Measurements from ENCODE around the gene HPGD. TPM values are rescaled to one million over a fixed set of nuclear protein-coding genes. Genes with fewer than 3 reads are reported as not detected.

HPGD gene
- total RNA-seq, 2 donors from 2014 or later = 11.5 to 43.8 TPM

DNA sequence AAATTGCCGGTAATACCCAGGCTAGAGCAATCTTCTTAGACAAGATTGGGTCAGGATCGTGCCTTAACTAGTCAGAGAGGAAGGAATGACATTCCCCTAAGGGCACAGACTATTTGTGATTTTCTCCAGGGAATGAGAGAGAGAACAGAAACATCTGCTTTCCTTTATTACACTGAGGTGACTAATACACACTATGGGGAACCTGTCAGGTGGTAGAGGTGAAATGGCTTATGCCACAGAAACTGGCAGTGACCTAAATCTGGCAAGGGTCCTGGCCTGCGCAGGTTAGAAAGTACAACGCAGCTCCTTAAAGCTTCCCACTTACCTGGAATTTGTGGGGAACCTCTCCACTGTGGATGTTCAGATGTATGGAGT lies 16.6 kb upstream of the HPGD start:
- Mint-ChIP-seq H3K27me3 (peaks cover 3% of the 10 kb centered on the region), H3K36me3 (ENCODE audit: low read depth) (no peaks in the 10 kb centered on the region), H3K27ac (peak overlapping the region; percentile 82), H3K4me1 (no peaks in the 10 kb centered on the region), H3K9me3 (no peaks in the 10 kb centered on the region), H3K4me3 (peak overlapping the region; percentile 41)
- peak; percentile 39 for ATAC-seq (replicated peaks)

GRCh38 chr4:174538123-174538875 lies 16.0 kb upstream of the HPGD start:
- Mint-ChIP-seq H3K4me1 (no peaks in the 10 kb centered on the region), H3K27me3 (peaks cover 3% of the 10 kb centered on the region), H3K9me3 (no peaks in the 10 kb centered on the region), H3K27ac (peak overlapping the region; percentile 82), H3K4me3 (peak overlapping the region; percentile 41), H3K36me3 (ENCODE audit: low read depth) (no peaks in the 10 kb centered on the region)
- ATAC-seq (replicated peaks) = peak; percentile 92

- ATAC-seq (replicated peaks) = no peak
- Mint-ChIP-seq H3K9me3 (no peaks in the 10 kb centered on the region), H3K4me1 (no peaks in the 10 kb centered on the region), H3K27ac (no peak overlapping the region), H3K36me3 (ENCODE audit: low read depth) (no peaks in the 10 kb centered on the region), H3K4me3 (no peak overlapping the region), H3K27me3 (peaks cover 3% of the 10 kb centered on the region)
Measured at GRCh38 chr4:174537634-174538033, 15.3 kb upstream of the HPGD start.

DNA sequence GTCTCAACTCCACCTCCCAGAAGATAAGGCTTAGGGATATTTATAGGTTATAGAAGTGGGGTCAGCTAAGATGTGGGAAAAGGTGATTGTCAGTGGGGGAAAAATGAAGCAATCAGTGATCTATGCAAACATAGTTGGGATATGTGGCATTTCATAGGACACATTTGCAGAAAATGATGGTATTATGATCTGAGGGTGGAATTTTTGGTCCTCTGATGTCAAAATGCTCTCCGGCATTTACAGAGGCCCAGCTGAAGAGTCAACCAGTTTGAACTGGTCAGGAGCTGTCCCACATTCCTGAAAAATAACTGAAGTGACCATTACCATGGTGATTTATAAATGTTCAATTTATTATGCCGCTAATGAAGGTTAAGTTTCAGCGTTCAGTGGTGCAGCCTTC lies 12.2 kb upstream of the HPGD start:
- no peak for ATAC-seq (replicated peaks)
- Mint-ChIP-seq H3K4me1 (no peaks in the 10 kb centered on the region), H3K27me3 (peaks cover 7% of the 10 kb centered on the region), H3K36me3 (ENCODE audit: low read depth) (no peaks in the 10 kb centered on the region), H3K27ac (no peak overlapping the region), H3K4me3 (no peak overlapping the region), H3K9me3 (no peaks in the 10 kb centered on the region)

GRCh38 chr4:174532445-174532844 lies 10.2 kb upstream of the HPGD start:
- Mint-ChIP-seq H3K27me3 (peaks cover 7% of the 10 kb centered on the region), H3K36me3 (ENCODE audit: low read depth) (no peaks in the 10 kb centered on the region), H3K4me1 (no peaks in the 10 kb centered on the region), H3K9me3 (no peaks in the 10 kb centered on the region), H3K4me3 (no peak overlapping the region), H3K27ac (no peak overlapping the region)
- ATAC-seq (replicated peaks) = no peak

DNA sequence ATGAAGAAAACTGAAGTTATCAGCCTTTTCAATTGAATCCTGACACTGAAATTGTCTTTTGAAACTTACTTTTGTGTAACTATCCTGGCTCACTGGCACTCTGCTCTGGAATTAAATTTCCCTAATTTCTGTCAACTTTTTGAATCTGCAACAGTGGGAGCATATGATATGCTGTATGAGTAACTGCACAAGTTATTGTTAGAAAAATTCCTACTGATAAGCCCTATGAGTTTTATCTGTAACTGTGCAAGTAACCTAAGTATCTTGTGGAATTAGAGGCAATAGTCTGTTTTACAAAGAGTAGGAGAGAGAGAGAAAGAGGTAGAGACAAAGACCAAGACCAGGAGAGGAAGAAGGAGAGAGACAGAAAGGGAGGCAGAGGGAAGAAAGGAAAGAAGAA lies 9.2 kb upstream of the HPGD start:
- no peak overlapping the region for H3K27ac Mint-ChIP-seq
- peaks cover 7% of the 10 kb centered on the region for H3K27me3 Mint-ChIP-seq
- H3K36me3 Mint-ChIP-seq (ENCODE audit: low read depth) = no peaks in the 10 kb centered on the region
- no peaks in the 10 kb centered on the region for H3K4me1 Mint-ChIP-seq
- no peaks in the 10 kb centered on the region for H3K9me3 Mint-ChIP-seq
- no peak for ATAC-seq (replicated peaks)
- no peak overlapping the region for H3K4me3 Mint-ChIP-seq

DNA sequence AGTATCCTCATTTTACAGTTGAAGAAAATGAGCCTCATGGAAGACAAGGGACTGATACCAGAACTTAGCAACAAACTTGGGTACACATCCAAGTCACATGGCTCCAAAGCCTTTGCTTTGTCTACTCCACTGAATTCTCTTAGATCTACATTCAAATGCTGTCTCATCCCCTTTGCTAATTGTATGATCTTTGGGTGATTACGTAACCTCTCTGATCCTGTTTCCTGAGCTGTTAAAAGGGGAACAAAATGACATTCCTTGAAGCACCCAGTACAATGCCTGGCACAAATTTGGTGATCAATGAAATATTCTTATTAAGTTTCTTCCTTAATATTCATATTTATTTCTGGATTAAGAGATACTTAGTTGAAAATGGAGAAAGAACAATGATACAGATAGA lies 5.9 kb upstream of the HPGD start:
- Mint-ChIP-seq H3K27ac (no peak overlapping the region), H3K36me3 (ENCODE audit: low read depth) (no peaks in the 10 kb centered on the region), H3K27me3 (peaks cover 18% of the 10 kb centered on the region), H3K9me3 (no peaks in the 10 kb centered on the region), H3K4me3 (no peak overlapping the region), H3K4me1 (peaks cover 3% of the 10 kb centered on the region)
- ATAC-seq (replicated peaks) = no peak

DNA sequence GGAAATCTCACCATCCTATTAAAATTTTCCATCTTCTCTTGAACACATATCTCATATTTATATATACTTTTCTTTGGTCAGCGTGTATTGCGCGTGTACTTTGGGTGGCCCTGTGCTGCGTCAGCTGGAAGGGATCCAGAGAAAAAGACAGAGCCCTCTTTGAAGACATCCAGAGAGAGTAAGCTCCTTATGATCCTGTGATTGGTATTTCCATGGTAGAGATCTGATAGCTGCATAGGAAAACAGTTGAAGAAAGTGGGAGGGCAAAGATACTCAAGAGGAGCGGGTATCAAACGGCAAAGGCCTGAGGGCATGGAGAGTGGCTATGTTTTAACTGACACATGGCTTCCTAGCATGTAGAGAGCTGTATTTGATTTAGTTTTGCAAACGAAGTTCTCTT lies 4.4 kb upstream of the HPGD start:
- no peak overlapping the region for H3K27ac Mint-ChIP-seq
- H3K9me3 Mint-ChIP-seq = no peaks in the 10 kb centered on the region
- peaks cover 3% of the 10 kb centered on the region for H3K4me1 Mint-ChIP-seq
- no peak overlapping the region for H3K4me3 Mint-ChIP-seq
- H3K27me3 Mint-ChIP-seq = peaks cover 18% of the 10 kb centered on the region
- H3K36me3 Mint-ChIP-seq (ENCODE audit: low read depth) = no peaks in the 10 kb centered on the region
- no peak for ATAC-seq (replicated peaks)

DNA sequence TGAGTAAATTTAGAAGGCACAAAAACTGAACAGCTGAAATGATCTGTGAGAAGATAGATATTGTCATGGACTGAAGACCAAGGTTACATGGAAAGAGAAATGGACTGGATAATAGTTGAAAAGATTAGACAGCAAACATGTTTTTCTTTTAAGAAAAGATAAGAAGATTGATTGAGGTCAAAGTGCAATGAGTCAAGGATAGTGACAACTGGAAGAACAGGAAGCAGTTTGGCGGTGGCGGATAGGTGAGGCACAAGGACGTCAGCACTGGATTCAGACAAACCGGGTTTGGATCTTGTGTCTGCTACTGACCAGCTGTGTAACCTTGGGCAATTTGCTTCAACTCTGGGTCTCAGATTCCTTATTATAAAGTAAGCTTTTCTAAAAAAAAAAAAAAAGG lies 2.0 kb upstream of the HPGD start:
- Mint-ChIP-seq H3K9me3 (no peaks in the 10 kb centered on the region), H3K27me3 (peaks cover 15% of the 10 kb centered on the region), H3K27ac (no peak overlapping the region), H3K4me1 (peaks cover 3% of the 10 kb centered on the region), H3K36me3 (ENCODE audit: low read depth) (no peaks in the 10 kb centered on the region), H3K4me3 (peak overlapping the region; percentile 85)
- no peak for ATAC-seq (replicated peaks)

DNA sequence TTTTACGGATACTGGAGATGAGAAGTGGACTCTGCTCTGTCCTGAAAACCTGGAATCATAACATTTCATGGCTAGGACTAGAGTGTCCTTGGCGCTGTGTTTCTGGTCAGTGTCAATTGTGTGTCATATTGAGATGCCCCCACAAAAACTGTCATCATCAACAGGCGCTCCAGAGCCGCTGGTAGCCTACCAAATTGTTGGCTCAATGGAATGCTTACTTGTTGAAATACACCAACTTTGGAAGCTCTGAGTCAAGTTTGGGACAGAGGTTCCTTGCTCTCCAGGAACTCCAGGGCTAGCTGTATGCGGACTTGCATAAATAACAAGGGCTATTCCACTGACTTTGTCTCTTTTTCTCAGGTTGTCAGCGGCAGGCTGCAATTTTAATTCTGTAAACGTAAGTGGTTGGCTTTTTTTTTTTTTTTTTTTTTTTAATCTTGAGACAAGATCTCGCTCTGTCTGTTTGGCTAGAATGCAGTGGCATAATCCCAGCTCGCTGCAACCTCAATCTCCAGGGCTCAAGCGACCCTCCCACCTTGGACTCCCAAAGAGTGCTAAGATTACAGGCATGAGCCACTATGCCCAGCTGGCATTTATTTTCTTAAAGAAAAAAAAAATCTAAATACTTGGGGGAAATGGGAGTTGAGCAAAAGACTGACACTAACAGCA lies 871 bp upstream of the HPGD start:
- H3K36me3 Mint-ChIP-seq (ENCODE audit: low read depth) = no peaks in the 10 kb centered on the region
- peaks cover 3% of the 10 kb centered on the region for H3K4me1 Mint-ChIP-seq
- peak overlapping the region; percentile 75 for H3K27ac Mint-ChIP-seq
- peak; percentile 30 for ATAC-seq (replicated peaks)
- no peaks in the 10 kb centered on the region for H3K9me3 Mint-ChIP-seq
- H3K27me3 Mint-ChIP-seq = peaks cover 15% of the 10 kb centered on the region
- H3K4me3 Mint-ChIP-seq = peak overlapping the region; percentile 85

DNA sequence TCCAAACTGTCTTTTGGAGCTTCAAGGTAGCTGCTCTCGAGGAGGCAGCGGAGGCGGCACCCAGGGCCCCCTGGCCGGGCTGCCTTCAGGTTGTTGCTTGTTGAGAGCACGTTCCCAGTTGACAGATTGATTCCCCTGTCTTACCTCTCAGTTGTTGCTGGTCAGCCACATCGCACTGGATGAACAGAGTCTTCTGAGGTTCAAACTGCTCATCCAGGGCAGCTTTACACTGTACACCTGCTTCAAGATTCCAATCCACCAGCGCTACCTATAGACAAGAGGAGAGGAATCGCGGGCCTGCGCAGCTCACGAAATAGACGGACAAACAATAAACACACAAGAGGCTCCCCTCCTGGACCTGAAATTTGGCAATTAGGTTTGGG lies 497 bp downstream of the HPGD start:
- H3K27me3 Mint-ChIP-seq = peaks cover 15% of the 10 kb centered on the region
- peak overlapping the region; percentile 28 for H3K27ac Mint-ChIP-seq
- H3K4me1 Mint-ChIP-seq = peaks cover 3% of the 10 kb centered on the region
- no peaks in the 10 kb centered on the region for H3K36me3 Mint-ChIP-seq (ENCODE audit: low read depth)
- H3K4me3 Mint-ChIP-seq = peak overlapping the region; percentile 85
- no peaks in the 10 kb centered on the region for H3K9me3 Mint-ChIP-seq
- ATAC-seq (replicated peaks) = peak; percentile 44

DNA sequence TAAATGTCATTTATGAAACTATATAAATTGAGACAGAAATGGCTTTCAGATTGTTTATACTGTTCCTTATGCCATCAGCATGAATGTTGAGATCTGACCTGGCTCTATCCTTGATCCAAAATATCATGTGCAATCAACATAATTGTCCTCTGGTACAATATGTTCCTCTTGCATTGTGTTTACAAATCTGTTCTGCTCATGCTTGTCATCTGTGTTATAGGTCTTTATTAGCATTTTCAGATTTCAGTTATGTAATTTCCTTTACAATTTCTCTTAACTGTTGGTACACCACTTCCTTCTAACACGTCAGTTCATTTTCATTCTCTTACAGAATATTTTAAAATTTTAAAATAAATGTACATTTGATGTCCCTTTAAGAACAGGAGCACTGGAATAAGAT lies 1.6 kb downstream of the HPGD start:
- ATAC-seq (replicated peaks) = no peak
- Mint-ChIP-seq H3K27me3 (peaks cover 15% of the 10 kb centered on the region), H3K4me3 (no peak overlapping the region), H3K27ac (no peak overlapping the region), H3K4me1 (peaks cover 8% of the 10 kb centered on the region), H3K36me3 (ENCODE audit: low read depth) (no peaks in the 10 kb centered on the region), H3K9me3 (no peaks in the 10 kb centered on the region)

- Mint-ChIP-seq H3K4me1 (peaks cover 8% of the 10 kb centered on the region), H3K36me3 (ENCODE audit: low read depth) (no peaks in the 10 kb centered on the region), H3K4me3 (no peak overlapping the region), H3K27ac (no peak overlapping the region), H3K27me3 (no peaks in the 10 kb centered on the region), H3K9me3 (no peaks in the 10 kb centered on the region)
- ATAC-seq (replicated peaks) = no peak
Measured at GRCh38 chr4:174517502-174518445, 4.5 kb downstream of the HPGD start.

DNA sequence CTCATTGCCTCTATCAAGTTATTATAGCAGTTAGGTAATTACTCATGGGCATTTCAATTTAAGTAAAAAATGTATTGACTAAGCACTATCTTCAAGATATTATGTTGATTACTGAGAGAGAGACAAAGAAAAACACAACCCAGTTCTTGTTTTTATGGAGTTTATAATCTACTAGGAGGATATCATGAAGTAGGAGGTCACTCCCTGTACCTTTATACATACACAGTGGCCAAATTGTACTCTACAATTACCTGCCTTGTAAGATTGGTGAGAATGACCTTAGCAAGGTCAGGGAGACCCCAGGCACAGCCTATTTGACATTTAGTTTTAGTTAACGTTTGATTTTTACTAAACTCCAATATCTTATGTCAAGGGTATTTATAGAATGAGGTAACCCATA lies 5.5 kb downstream of the HPGD start:
- H3K27me3 Mint-ChIP-seq = no peaks in the 10 kb centered on the region

More for the DNA sequence above, 5.5 kb downstream of the HPGD start:
- Mint-ChIP-seq H3K4me1 (peaks cover 8% of the 10 kb centered on the region), H3K36me3 (ENCODE audit: low read depth) (no peaks in the 10 kb centered on the region), H3K4me3 (no peak overlapping the region), H3K9me3 (no peaks in the 10 kb centered on the region), H3K27ac (no peak overlapping the region)
- ATAC-seq (replicated peaks) = no peak

Measured in activated T-helper 17 cell treated with anti-CD3 and anti-CD28 coated beads, Interleukin-2, amount 50 U/mL, for 72 hours (primary cell).